ENCODE data around the gene TGM6.

The TGM6 gene

GRCh38 chr20:2473516-2473915 lies 92.8 kb downstream of the TGM6 start:
- ATAC-seq (replicated peaks), result no peak

GRCh38 chr20:2475850-2476741 lies 95.4 kb downstream of the TGM6 start:
- Mint-ChIP-seq H3K36me3 (ENCODE audit: insufficient read depth) (peaks cover under 1% of the 10 kb centered on the region), H3K9me3 (peaks cover 0 to 7% of the 10 kb centered on the region in 2 donors), H3K27ac (no peak overlapping the region), H3K4me1 (ENCODE audit: low read depth in 2 of 2) (peaks cover 1 to 3% of the 10 kb centered on the region in 2 donors), H3K4me3 (no peak overlapping the region), H3K27me3 (no peaks in the 10 kb centered on the region)
- no peak for DNase-seq
- no peak for ATAC-seq (replicated peaks)

More at GRCh38 chr20:2473516-2473915, 92.8 kb downstream of the TGM6 start:
- Mint-ChIP-seq H3K9me3 (no peaks in the 10 kb centered on the region), H3K4me3 (no peak overlapping the region), H3K36me3 (ENCODE audit: insufficient read depth) (peaks cover 16% of the 10 kb centered on the region), H3K27ac (no peak overlapping the region), H3K27me3 (no peaks in the 10 kb centered on the region), H3K4me1 (ENCODE audit: low read depth in 2 of 2) (peaks cover 21 to 22% of the 10 kb centered on the region in 2 donors)
- DNase-seq, result no peak

GRCh38 chr20:2476742-2477615 lies 96.3 kb downstream of the TGM6 start:
- Mint-ChIP-seq H3K27me3 (no peaks in the 10 kb centered on the region), H3K36me3 (ENCODE audit: insufficient read depth) (no peaks in the 10 kb centered on the region), H3K27ac (no peak overlapping the region), H3K4me1 (ENCODE audit: low read depth in 2 of 2) (no peaks in the 10 kb centered on the region), H3K4me3 (no peak overlapping the region), H3K9me3 (peaks cover 0 to 11% of the 10 kb centered on the region in 2 donors)
- DNase-seq, result no peak
- ATAC-seq (replicated peaks), result no peak

- H3K9me3 Mint-ChIP-seq, result peaks cover 0 to 11% of the 10 kb centered on the region in 2 donors
Measured at GRCh38 chr20:2480381-2480780, 99.7 kb downstream of the TGM6 start.

More at GRCh38 chr20:2480381-2480780, 99.7 kb downstream of the TGM6 start:
- DNase-seq (no peak), ATAC-seq (replicated peaks) (no peak)
- H3K27ac Mint-ChIP-seq, result no peak overlapping the region
- no peak overlapping the region for H3K4me3 Mint-ChIP-seq
- H3K4me1 Mint-ChIP-seq (ENCODE audit: low read depth in 2 of 2), result no peaks in the 10 kb centered on the region
- H3K36me3 Mint-ChIP-seq (ENCODE audit: insufficient read depth), result peaks cover 6% of the 10 kb centered on the region
- no peaks in the 10 kb centered on the region for H3K27me3 Mint-ChIP-seq
